GM12878 (cell line): Measurements from ENCODE around the gene COL4A3.

Experiments used
- MEF2A ChIP-seq: IDR thresholded peaks from 2 replicates; pipeline ENCODE4 v1.6.1; 2011; ENCODE audit warnings: low read depth, mild to moderate bottlenecking, low read length, moderate library complexity; ENCODE audit not compliant: insufficient read depth
- MLLT1 ChIP-seq: fragments of 450-650 bp; IDR thresholded peaks from 2 replicates; pipeline ENCODE4 v1.6.1; 2016; ENCODE audit warnings: mild to moderate bottlenecking
- ZBED1 ChIP-seq: IDR thresholded peaks from 2 replicates; pipeline ENCODE4 v1.6.1; 2016; ENCODE audit warnings: borderline replicate concordance

- TF ChIP-seq ZBED1 (no peak), MLLT1 (no peak), MEF2A (no peak)
Observed at GRCh38 chr2:227312579-227312978, 148.2 kb downstream of the COL4A3 start.
